ENCODE data around the gene ZFYVE21. TPM values are rescaled to one million over a fixed set of nuclear protein-coding genes. Genes with fewer than 3 reads are reported as not detected.
"Not testable (repeated sequence)": the region's sequence is repeated elsewhere in the genome, so short reads cannot be mapped to it uniquely, and the experiment has no call there.

The ZFYVE21 gene
- total RNA-seq, 2 experiments from 2014 or later = 18.0 to 22.5 TPM

- H3K9me3 ChIP-seq (ENCODE audit: low read length) = peaks cover 7% of the 10 kb centered on the region
- CTCF ChIA-PET (ENCODE audit: unreplicated experiment) = no interaction called here
- no peak overlapping the region for H3K4me2 ChIP-seq (ENCODE audit: low read length)
- no peak overlapping the region for H3K27ac ChIP-seq (ENCODE audit: low read depth, low read length, poor library complexity, severe bottlenecking)
- H4K20me1 ChIP-seq (ENCODE audit: insufficient read depth, low read length) = no peaks in the 10 kb centered on the region
- TF ChIP-seq CTCF (conservative IDR thresholded peaks at IDR 0.05; ENCODE audit: low read length) = no peak
- TF ChIP-seq EZH2phosphoT487 (IDR thresholded peaks at IDR 0.05; ENCODE audit: borderline replicate concordance, low read depth, low read length) = no peak
- no peaks in the 10 kb centered on the region for H3K79me2 ChIP-seq (ENCODE audit: insufficient read depth, low read depth, low read length)
- POLR2A ChIA-PET = no interaction called here
- DNase-seq (ENCODE audit: low spot score) = no peak
- no peak overlapping the region for H3K4me3 ChIP-seq (ENCODE audit: low read depth, low read length, poor library complexity, severe bottlenecking)
- H3K36me3 ChIP-seq (ENCODE audit: insufficient read depth, low read length) = no peaks in the 10 kb centered on the region
- BruUV-seq (replicated peaks) = no TSS peak
- intact Hi-C loops (cut with micrococcal nuclease; ENCODE audit: unreplicated experiment) = no loop called here
- H2AFZ ChIP-seq (ENCODE audit: low read length) = no peak overlapping the region
- no peaks in the 10 kb centered on the region for H3K9me2 ChIP-seq (ENCODE audit: insufficient read depth, low read length)
- H3K4me1 ChIP-seq (ENCODE audit: insufficient read depth, low read length, poor library complexity, severe bottlenecking) = no peaks in the 10 kb centered on the region
These were observed 57.9 kb downstream of the ZFYVE21 start for GRCh38 chr14:103773521-103773920.

GRCh38 chr14:103775506-103775905 lies 59.9 kb downstream of the ZFYVE21 start:
- Histone ChIP-seq H3K9me3 (ENCODE audit: low read length) (peaks cover 7% of the 10 kb centered on the region), H3K9me2 (ENCODE audit: insufficient read depth, low read length) (no peaks in the 10 kb centered on the region), H3K4me2 (ENCODE audit: low read length) (no peak overlapping the region), H3K79me2 (ENCODE audit: insufficient read depth, low read depth, low read length) (no peaks in the 10 kb centered on the region), H3K4me3 (ENCODE audit: low read depth, low read length, poor library complexity, severe bottlenecking) (no peak overlapping the region), H3K27ac (ENCODE audit: low read depth, low read length, poor library complexity, severe bottlenecking) (no peak overlapping the region), H3K36me3 (ENCODE audit: insufficient read depth, low read length) (no peaks in the 10 kb centered on the region), H4K20me1 (ENCODE audit: insufficient read depth, low read length) (no peaks in the 10 kb centered on the region), H2AFZ (ENCODE audit: low read length) (no peak overlapping the region), H3K4me1 (ENCODE audit: insufficient read depth, low read length, poor library complexity, severe bottlenecking) (no peaks in the 10 kb centered on the region)
- intact Hi-C loops (cut with micrococcal nuclease; ENCODE audit: unreplicated experiment) = no loop called here
- POLR2A ChIA-PET = interaction anchor here (0.6 to 0.9 kb wide), 2 partner anchors 10 to 16 kb away, joined by 8 to 10 read pairs; no protein-coding TSS in a partner anchor
- CTCF ChIA-PET (ENCODE audit: unreplicated experiment) = no interaction called here
- TF ChIP-seq EZH2phosphoT487 (IDR thresholded peaks at IDR 0.05; ENCODE audit: borderline replicate concordance, low read depth, low read length) = no peak
- TF ChIP-seq CTCF (conservative IDR thresholded peaks at IDR 0.05; ENCODE audit: low read length) = no peak
- no TSS peak for BruUV-seq (replicated peaks)
- no peak for DNase-seq (ENCODE audit: low spot score)

GRCh38 chr14:103776319-103776718 lies 60.7 kb downstream of the ZFYVE21 start:
- H3K36me3 ChIP-seq (ENCODE audit: insufficient read depth, low read length); CTCF ChIA-PET (ENCODE audit: unreplicated experiment); H3K9me3 ChIP-seq (ENCODE audit: low read length); H4K20me1 ChIP-seq (ENCODE audit: insufficient read depth, low read length); H3K27ac ChIP-seq (ENCODE audit: low read depth, low read length, poor library complexity, severe bottlenecking); H3K9me2 ChIP-seq (ENCODE audit: insufficient read depth, low read length); H3K79me2 ChIP-seq (ENCODE audit: insufficient read depth, low read depth, low read length); H3K4me1 ChIP-seq (ENCODE audit: insufficient read depth, low read length, poor library complexity, severe bottlenecking); POLR2A ChIA-PET; H3K4me2 ChIP-seq (ENCODE audit: low read length); DNase-seq (ENCODE audit: low spot score); H2AFZ ChIP-seq (ENCODE audit: low read length); BruUV-seq (replicated peaks); intact Hi-C loops (cut with micrococcal nuclease; ENCODE audit: unreplicated experiment); H3K4me3 ChIP-seq (ENCODE audit: low read depth, low read length, poor library complexity, severe bottlenecking): not testable (repeated sequence)
